Suppressor macrophage treated with lipopolysaccharide for 1 hour (primary cell): ENCODE measurements around the gene SLF2.
A peak's percentile ranks its signal among the peaks of the same experiment; 100 is the strongest.

Experiments
- DNase-seq, 3 donors: peaks; one replicate each; pipeline ENCODE4 v3.0.0-alpha.2; 2020 to 2022

Gene SLF2, protein sequence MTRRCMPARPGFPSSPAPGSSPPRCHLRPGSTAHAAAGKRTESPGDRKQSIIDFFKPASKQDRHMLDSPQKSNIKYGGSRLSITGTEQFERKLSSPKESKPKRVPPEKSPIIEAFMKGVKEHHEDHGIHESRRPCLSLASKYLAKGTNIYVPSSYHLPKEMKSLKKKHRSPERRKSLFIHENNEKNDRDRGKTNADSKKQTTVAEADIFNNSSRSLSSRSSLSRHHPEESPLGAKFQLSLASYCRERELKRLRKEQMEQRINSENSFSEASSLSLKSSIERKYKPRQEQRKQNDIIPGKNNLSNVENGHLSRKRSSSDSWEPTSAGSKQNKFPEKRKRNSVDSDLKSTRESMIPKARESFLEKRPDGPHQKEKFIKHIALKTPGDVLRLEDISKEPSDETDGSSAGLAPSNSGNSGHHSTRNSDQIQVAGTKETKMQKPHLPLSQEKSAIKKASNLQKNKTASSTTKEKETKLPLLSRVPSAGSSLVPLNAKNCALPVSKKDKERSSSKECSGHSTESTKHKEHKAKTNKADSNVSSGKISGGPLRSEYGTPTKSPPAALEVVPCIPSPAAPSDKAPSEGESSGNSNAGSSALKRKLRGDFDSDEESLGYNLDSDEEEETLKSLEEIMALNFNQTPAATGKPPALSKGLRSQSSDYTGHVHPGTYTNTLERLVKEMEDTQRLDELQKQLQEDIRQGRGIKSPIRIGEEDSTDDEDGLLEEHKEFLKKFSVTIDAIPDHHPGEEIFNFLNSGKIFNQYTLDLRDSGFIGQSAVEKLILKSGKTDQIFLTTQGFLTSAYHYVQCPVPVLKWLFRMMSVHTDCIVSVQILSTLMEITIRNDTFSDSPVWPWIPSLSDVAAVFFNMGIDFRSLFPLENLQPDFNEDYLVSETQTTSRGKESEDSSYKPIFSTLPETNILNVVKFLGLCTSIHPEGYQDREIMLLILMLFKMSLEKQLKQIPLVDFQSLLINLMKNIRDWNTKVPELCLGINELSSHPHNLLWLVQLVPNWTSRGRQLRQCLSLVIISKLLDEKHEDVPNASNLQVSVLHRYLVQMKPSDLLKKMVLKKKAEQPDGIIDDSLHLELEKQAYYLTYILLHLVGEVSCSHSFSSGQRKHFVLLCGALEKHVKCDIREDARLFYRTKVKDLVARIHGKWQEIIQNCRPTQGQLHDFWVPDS

GRCh38 chr10:100912605-100913469, at the start of gene SLF2:
SLF2 (plus strand) TSS chr10:100912963; CDS start chr10:100913111, 148 bp downstream.
- peak; percentile 97 to 99 (median 98) for DNase-seq

DNA sequence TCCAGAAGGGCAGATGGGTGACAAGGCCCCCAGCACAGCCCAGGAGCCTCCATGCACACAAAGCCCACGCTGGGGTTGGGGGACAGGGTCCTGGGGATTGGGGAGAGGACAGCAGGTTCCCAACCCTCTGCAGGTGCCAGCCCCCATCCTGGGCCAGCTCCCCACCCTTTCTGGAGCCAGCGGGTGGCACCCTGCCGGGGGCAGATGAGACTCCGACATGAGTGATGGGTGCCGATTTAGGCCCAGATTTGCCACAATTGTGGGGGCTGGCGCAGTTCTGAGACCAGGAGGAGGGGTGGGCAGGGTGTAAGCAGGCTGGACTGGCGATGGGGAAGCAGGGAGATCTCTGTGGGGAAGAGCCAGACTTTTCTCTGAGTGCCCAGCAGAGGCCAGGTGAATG, 49.3 kb upstream of the SLF2 start:
- DNase-seq = no peak

DNA sequence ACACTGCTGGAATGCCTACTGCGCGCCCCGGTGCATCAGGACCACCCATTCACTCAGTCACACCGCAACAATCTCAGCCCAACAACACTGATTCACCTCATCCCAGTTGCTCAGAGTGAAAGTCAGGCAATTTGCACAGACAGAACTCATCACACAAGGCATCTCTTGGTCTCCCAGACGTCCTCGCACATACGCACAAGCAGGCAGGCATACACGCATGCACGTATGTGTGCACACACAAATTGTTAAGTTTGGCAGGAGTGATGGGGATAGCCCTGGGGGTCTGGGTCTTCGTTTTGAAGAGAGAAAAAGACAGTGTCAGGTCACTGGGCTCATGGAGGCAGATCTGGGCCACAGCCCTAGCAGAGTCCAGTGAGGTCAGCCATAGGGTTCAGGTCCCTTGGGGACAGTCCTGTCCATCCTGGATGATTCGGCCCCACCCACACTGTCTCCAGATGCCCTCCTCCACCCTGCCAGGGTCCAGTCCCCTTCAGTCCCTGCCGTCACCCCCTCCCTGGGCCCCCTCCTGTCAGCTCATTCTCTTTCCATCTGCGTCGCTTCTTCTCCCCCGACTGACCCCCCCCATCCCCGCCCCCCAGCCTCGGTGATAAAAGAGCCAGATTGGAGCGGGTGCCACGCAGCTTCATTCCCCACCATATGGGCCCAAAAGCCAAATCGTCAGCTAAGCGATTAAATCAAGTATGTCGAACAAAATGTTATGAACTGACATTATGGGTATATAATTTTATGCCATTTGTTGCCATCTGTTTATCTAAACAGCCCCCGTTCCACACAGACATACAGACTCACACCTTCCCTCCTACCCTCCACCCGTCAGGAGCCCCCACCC, 48.5 kb upstream of the SLF2 start:
- no peak for DNase-seq

GRCh38 chr10:100864978-100865377, 47.8 kb upstream of the SLF2 start:
- no peak for DNase-seq

GRCh38 chr10:100866010-100866409, 46.8 kb upstream of the SLF2 start:
- no peak for DNase-seq

GRCh38 chr10:100866575-100867098, 46.1 kb upstream of the SLF2 start:
- no peak for DNase-seq

- no peak for DNase-seq
Observed at GRCh38 chr10:100867261-100867963, 45.4 kb upstream of the SLF2 start.

GRCh38 chr10:100868382-100868781, 44.4 kb upstream of the SLF2 start:
- no peak for DNase-seq

DNA sequence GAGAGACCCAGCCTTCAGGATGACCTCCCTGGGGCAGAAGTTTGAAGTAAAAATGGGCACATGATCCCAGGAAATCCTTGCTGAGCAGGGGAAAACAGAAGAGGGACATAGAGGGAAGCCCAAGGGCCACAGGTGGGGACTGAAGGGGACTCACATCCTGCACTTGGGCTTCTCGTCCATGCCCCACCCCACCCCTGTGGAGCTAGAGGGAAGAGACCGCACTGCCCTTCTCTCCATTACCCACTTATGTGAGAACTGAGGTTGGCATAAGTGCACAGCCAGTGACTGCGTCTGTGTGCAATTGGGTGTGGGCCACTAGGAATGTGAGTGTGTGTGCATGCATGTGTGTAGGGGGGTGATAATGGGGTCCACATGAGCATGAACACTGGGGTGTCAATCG, 43.4 kb upstream of the SLF2 start:
- no peak for DNase-seq

DNA sequence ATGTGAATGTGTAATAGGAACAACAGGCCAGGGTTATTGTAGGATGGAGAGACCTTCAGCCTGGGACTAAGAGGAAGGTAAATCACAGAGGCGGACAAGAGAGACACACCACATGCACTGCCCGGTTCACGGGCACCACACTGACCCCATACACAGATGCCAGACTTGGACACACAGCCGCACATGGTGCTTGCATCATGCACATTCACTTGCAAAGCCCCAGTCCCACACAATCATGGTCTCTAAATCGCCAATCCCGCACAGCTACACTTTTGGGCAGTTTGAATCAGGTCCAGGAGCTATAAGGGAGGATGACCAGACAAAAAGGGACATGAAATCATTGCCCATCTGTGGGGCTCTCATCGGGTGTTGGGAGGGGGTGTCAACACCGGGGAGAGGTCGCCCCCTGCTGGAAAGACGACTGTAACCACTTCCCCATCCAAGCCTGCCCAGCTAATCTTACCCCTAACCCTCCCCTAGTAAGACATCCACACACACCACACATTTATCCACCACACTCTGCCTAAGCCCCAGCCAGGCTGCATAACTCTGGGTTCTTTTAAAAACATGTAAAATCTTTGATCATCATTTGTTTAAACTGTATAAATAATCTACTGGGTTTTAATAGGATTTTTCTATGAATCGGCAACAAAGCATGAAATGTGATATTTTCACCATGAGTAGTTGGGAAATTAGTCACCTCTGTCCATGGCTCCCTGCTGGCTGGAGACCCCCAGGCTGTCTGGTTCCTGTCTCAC, 40.5 kb upstream of the SLF2 start:
- DNase-seq = peak; percentile 53 to 80 (median 59)

- no peak for DNase-seq
Observed at GRCh38 chr10:100873146-100873826, 39.5 kb upstream of the SLF2 start.

DNA sequence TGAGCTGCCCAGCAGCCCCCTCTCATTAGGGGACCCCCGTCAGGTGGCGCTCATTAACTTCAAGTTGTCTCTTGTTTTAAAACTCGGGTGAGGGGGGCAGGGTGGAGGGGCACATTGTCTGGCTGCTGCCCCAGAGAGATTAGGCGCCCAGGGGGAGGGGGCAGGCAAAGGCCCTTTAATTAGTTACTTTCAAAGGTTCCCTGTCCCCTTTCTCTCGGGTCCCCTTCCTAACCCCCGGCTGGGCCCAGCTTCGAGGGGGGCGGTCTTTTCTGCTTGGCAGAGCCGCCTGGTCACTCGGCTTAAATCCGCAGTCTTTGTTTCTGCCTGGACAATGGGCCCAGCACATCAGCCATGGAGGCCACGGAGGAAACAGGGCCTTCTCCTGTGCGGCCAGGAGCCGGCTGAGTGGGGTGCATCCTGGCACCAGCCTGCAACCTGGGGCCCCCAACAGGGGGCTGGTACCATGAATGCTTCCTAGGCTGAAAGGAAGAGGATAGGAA, 38.9 kb upstream of the SLF2 start:
- no peak for DNase-seq

DNA sequence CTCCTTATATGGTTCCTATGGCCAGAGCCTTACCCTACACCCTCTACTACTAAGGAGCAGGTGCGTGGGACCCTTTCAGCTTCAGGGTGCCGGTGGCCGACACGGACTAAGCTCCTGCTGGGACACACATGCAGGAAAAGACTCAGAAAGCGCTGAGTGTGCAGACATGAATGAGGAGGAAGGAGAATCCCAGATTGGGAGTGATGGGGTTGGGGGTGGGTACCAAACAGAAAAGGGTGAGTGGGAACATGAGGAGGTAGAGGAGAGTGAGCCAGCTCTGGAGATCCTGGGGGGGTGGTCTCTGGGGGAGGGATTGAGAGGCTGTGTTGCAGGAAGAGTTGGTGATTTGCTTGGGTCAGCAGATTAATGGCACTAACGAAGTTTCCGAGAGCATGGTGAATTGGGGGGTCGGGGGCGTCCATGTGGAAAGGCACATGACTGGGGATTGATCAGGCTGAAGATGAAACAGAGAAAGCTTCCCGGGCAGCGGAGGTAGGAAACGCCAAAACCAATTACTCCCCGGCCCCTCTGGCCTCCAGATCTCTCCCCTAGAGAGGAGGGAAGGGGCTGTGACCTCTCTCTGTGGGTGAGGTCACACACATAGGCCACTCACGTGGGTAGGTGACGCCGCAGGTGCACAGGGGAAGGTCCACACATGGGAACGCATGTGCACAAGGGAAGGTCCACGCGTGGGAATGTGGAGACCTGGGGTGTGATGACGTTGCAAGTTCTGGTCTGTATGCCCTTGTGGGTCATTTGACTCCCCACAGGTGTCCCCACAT, 37.9 kb upstream of the SLF2 start:
- DNase-seq = no peak

DNA sequence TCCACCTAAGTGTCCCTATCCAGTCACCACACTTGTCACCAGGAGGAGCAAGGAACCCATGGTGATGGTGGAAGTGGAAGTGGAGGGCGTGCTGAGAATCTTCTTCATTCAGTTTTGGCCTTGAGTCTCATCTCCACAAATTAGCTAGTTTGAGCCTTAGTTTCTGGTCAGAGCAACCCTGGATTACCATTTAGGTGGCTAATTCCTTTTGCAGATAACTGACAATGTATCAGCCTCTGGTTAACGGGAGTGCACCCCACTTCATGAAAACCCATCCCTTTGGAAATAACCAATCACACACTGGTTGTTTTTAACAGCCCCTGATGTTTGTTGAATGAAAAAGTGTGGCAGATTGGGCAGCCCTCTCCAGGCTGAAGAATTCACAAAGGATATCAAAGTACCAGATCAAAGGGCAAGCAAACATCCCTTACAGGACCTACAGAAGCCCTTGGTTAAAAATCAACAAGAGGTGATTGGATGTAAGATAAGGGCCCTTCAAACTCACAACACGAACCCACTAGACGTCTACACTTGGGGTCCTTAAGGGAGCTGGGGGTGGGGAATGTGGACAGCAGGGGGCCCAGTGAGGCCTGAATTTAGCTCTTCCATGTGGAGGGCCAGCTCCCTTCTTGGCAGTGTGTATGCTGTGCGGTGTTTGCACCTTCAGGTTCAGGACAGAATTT, 37.1 kb upstream of the SLF2 start:
- no peak for DNase-seq

DNA sequence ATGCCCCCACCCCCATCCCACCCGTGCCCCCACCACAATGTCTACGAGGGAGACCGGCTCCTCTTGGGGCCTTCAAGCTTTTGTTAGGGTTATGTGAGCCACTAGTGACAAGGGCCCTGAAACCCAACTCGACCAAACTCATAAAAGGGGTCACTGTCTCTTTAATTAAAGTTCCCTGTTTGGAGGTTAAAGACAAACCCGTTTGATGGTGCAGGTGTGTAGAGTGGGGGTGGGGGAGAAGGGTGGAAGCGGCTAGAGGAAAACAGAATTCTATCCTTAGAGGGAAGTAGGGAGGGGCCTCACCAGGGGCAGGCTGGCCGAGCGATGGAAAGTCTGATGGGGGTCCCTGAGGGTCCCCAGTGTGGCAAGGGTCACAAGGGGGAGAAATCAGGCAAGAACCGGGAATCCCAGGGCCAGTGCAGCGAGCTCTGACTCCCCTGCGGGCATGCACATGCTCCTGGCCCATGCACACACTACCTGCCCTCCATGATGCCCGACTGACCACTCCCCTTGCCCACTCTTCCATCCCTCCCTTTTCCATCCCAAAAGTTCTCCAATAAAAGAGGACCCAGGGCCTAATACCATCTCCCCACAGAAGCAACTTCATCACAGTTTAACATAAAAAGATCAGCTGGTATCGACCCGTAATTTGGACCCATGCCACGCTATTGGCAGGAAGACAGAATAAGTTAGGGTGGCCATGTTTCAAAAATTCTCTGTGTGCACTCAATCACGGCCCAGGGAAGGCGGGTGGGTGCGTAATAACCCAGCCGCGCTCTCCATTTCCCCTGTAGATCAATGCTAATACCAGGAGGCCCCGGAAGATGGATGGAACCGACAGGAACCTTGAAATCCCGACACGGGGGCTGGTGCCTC, 35.9 kb upstream of the SLF2 start:
- no peak for DNase-seq

DNA sequence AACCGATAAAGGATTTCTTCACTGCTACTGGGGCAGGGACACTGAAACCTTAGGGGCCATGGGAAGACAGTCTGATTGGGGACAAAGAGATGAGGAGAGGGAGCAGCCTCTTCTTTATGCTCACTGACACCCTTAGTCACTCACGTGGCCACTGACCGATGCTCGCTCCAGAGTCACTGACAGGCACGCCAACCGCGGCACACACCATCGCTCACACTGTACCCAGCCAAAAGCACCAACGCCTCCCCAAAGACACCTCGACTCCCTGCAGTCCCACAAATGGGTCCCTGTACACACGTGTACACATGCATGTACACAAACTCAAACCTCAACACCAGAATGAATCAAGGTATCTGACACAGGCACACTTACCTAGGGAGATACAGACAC, 35.3 kb upstream of the SLF2 start:
- no peak for DNase-seq
